Left renal cortex interstitium (tissue), 4 donors: ENCODE results near the gene ZNF512. TPM values are rescaled to one million over a fixed set of nuclear protein-coding genes. Genes with fewer than 3 reads are reported as not detected.
"Not testable (repeated sequence)": the region's sequence is repeated elsewhere in the genome, so short reads cannot be mapped to it uniquely, and the experiment has no call there.

Experiments
- DNase-seq, 4 donors: peaks; one replicate each; pipeline ENCODE4 v3.0.0-alpha.2; 2013; ENCODE audit warnings: low read depth in 4 of 4, low spot score in 2 of 4, missing footprints in 1 of 4
- polyA plus RNA-seq, 4 donors: library from polyadenylated mRNA; unstranded; fragments of 120-200 nt; gene quantifications; one replicate each; pipeline ENCODE4 v1.2.1, GENCODE V29; 2013; ENCODE audit not compliant: insufficient read length in 4 of 4

The ZNF512 gene
- polyA plus RNA-seq, 4 donors = 66.1 to 84.9 (median 75.4) TPM

DNA sequence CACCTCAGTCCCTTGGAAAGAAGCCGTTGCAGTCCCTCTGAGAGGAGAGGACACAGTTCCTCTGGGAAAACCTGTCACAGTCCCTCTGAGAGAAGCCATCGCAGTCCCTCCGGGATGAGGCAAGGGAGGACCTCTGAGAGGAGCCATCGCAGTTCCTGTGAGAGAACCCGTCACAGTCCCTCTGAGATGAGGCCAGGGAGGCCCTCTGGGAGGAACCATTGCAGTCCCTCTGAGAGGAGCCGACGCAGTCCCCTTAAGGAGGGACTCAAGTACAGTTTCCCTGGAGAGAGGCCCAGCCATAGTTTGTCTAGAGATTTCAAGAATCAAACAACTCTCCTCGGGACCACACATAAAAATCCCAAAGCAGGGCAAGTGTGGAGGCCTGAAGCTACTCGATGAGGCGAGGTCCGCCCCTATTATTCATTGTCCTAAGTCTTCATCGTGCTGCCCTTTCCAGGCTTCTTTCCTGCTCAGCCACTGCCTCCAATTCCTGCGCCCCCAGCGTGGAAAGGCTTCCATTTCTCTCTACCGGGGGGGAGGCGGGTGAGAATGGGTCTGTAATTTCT is 630 bp upstream of the ZNF512 start:
- DNase-seq = no peak

DNA sequence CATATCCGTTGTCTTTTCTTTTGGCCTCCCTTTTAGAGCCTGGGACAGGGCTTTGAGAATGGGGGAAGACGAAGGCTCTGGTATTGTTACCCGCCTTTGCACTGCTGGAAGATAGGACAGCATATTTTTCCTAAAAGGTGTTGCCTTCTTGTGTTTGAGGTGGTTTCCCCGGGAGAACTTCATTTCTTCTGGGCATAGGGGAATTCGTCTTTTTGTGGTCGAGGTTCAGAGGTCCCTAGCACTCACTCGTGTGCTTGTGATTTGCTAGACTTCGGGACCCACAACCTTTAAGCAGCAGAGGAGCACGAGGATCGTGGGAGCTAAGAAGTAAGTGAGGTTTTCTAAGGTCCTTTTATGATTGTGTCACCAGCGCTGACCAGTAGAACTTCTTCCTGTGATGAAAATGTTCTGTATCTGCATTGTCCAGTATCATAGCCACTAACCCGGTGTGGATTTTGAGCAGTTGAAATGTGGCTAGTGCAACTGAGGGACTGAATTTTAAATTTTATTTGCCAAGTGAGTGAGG is 611 bp downstream of the ZNF512 start:
- peak in 1 of 4 donors; percentile 21 for DNase-seq

DNA sequence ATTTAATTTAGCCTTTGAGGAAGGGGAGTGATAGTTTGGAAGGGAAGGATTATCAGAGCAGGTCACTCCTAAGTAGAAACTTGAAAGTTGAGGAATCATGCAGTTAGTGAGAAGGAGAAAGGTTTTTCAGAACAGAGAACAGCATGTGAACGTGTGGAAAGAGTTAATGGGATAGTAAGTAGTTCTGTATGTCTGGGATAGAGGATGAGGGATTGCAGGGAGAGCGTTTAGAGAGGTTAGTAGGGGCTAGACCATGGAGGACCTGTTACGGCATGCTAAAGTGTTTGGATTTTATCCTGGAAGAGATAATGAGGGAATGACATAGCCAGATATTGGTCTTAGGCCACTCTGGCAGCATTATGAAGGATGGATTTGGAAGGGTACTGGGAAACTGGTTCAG is 1.8 kb downstream of the ZNF512 start:
- no peak for DNase-seq

DNA sequence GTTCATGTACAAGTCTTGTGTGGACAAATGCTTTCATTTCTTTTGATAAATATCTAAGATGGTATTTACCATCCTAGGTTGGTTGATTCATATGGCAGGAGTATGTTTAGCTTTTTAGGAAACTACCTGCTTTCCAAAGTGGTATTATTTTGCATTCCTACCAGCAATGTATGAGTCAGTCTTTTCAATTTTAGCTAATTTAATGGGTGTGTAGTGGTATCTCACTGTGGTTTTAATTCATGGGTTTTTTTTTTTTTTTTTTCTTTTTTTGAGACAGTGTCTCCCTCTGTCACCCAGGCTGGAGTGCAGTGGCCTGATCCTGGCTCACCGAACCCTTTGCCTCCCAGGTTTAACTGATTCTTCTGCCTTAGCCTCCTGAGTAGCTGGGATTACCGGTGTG is 4.2 kb downstream of the ZNF512 start:
- DNase-seq = no peak

DNA sequence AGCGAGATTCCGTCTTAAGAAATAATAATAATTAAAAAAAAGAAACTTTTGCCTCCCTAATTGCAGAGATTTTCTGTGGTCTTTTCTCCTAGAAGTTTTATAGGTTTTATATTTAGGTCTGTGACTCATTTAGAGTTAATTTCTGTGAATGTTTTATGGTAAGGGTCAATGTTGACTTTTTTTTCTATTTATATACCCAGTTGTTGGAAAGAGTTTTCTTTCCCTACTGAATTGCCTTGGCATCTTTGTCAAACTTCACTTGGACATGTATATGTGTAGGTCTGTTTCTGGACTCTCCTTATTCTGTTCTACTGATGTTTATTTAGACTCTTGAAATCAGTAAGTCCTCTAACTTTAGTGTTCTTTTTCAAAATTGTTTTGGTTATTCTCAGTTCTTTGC is 5.5 kb downstream of the ZNF512 start:
- no peak for DNase-seq

DNA sequence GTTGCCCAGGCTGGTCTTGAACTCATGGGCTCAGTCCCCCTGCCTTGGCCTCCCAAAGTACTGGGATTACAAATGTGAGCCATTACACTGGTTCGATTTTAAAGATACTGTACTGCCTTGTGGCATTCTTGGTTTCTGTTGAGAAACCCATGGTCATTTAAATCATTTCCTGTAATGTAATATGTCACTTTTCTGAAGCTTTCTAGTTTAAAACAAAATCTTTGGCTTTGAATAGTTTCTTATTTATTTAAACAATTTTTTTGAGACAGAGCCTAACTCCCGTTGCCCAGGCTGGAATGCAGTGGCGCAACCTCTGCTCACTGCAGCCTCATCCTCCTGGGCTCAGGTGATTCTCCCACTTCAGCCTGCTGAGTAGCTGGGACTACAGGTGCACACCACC is 8.9 kb downstream of the ZNF512 start:
- DNase-seq = no peak

DNA sequence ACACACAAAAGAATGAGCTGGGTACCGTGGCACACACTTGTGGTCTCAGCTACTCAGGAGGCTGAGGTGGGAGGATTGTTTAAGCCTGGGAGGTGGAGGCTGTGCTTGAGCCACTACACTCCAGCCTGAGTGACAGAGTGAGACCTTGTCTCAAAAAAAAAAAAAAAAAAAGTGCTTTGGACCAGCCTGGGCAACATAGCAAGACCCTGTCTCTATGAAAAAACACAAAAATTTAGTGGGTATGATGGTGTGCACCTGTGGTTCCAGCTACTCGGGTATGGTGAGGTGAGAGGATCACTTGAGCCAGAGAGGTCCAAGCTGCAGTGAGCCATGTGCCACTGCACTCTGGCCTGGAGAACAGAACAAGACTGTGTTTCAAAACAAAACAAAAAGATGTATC is 10.4 kb downstream of the ZNF512 start:
- DNase-seq = no peak

DNA sequence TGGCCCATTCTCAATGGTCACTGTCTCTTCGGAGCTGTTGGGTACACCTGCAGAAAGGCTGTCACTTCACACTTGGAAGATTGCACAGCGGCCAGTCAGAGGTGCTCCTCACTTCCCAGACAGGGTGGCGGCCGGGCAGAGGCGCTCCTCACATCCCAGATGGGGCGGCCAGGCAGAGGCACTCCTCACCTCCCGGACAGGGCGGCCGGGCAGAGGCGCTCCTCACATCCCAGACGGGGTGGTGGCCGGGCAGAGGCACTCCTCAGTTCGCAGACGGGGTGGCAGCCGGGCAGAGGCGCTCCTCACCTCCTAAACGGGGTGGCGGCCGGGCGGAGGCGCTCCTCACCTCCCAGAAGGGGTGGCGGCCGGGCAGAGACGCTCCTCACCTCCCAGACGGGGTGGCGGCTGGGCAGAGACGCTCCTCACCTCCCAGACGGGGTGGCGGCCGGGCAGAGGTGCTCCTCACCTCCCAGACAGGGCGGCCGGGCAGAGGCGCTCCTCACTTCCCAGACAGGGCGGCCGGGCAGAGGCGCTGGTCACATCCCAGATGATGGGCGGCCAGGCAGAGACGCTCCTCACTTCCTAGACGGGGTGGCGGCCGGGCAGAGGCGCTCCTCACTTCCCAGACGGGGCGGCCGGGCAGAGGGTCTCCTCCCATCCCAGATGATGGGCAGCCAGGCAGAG is 11.3 kb downstream of the ZNF512 start:
- DNase-seq = not testable (repeated sequence)

DNA sequence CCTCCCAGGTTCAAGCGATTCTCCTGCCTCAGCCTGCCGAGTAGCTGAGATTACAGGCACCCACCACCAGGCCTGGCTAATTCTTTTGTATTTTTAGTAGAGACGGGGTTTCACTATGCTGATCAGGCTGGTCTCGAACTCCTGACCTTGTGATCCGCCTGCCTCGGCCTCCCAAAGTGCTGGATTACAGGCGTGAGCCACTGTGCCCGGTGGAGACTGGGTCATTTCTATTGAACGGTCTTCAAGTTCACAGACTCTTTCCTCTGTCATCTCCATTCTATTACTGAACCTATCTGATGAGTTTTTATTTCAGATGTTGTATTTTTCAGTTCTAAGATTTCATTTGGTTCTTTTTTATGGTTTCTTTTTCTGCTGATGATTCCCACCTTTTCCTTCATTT is 12.6 kb downstream of the ZNF512 start:
- DNase-seq = not testable (repeated sequence)

DNA sequence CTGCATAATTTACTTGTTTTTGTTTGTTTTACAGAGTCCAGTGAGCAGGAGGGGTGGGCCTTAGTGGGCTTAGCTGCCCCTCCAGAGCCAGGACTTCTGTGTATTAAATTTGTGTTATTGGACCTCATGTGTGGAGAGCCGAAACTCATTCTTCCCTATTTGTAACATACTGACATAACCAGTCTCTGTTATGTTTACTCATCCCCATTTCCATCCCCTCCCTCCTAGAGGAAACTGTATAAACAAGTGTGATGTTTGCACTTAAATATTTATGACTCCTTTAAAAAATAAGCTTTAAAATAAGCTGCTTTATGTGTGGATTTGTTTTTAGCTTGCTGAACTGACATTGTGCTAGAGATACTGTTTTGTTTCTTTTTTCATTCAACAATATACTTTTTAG is 13.8 kb downstream of the ZNF512 start:
- no peak for DNase-seq

DNA sequence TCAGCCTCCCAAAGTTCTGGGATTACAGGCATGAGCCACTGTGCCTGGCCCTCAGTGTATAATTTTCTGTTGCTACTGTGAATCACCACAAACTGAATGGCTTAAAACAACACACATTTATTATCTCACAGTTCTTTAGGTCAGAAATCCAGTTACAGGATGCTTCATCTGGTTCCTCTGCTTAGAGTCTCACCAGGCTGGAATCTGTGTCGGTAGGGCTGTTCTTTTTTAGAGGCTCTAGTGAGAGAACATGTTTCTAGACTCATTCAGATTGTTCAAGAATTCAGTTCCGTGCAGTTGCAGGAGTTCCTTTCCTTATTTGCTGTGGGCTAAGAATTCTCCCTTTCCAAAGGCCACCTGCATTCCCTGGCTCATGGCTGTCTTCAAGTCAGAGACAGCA is 23.8 kb downstream of the ZNF512 start:
- DNase-seq = no peak

DNA sequence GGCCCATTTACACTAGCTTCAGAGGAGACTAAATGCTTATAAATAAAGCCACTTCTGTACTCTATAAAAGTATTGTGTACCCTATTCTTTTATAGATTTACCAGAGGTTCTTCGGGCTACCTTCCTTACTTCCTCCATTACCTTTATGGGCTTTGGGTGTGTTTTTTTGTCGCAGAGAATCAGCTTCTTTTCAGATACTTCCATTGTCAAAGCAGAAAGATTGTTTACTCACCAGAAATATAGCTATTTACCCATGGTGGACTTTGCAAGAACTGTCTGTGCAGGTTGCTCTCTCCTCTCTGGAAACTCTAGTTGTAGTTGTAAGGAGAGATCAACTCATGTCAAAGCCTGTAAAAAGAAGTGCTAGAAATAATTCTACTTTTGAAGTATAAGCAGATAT is 31.1 kb downstream of the ZNF512 start:
- no peak for DNase-seq

DNA sequence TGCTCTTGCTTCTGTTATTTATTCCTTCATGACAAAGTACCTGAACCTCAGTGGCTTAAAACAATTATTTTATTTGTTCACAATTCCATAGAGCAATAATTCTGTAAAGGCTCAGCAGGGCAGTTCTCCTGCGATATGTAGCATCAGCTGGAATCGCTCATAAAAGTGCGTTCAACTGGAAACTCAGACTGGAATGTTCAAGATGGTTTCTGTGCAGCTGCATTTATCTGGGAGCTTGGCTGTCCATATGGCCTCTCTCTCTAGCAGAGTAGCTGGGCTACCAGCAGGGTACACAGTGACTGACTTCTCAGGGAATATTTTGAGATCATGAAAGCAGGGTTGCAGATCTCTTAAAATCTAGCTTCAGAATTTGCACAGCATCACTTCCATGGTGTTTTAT is 32.5 kb downstream of the ZNF512 start:
- DNase-seq = no peak

DNA sequence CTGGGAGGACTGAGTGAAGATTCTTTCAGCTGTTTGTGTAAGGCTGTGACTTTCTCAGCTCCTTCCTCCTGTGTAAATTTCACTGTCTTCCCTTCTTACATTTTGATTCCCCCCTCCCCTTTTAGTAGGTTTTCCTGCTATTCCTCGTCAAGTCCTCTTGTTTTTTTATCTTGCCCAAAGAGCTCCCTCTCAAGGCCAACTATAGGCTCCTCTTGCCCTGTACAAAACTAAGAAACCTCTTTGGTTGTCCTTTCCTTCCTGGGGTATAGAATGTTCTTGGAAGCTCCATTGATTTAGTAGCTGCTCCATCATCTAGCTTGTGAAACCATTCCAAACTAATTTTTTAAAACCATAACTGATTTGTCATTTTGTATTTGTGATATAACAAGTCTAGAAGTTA is 38.7 kb downstream of the ZNF512 start:
- DNase-seq = no peak

DNA sequence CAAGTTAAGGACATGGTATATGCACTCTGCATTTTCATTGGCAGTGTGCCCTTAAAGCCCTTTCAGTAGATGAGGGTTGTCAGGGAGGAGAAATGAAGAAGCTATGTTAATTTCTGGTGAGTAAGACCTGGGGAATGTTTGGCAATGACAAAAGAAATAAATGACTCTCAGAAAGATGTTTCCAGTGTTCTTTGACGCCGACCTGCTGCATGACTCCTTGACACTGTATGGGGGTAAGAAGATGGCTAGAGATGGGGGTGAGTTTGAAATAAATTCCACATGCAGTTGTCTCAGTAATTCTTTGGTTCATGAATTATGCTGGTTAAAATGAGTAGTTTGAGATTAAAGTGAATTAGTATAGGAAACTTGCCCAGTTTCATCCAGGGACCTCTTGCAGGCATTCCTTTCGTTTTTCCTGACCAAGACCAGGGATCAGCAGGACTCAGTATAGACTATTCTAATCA is 40.1 kb downstream of the ZNF512 start:
- DNase-seq = no peak

DNA sequence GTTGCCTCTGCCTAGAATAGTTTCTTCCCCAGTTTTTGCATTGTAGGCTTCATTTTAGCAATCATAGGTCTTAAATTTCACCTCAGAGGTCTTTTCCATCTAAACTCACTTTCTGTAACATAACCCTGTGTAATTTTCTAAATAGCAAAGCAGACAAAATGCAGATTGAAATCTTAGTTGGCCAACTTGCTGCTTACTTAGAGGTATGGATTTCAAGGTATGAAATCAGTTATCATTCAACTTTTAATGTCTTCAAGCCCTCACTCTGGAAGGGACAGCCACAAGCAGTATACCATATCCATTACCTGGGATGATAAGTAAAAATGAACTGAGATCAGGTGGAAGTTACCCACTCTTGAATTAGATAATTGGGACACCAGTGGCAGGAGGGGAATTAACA is 42.1 kb downstream of the ZNF512 start:
- DNase-seq = no peak

DNA sequence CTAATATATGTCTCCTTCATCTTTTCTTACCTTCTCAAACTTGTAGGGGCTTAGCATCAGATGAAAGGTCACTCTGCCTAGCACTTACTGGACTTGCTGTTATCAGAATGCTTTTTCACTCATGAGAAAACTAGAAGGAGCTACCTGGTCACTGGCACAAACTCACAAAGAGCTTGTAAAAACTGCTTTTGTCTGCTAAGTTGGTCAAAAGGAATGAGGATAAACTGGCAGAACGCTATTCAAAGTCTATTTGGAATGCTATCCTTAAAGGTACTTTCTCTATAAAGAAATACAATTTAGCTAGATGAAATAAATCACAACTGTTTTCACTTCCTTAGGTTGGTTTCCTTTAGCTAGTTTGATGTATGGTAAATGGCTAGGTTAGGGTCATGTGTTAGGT is 43.5 kb downstream of the ZNF512 start:
- DNase-seq = not testable (repeated sequence)

DNA sequence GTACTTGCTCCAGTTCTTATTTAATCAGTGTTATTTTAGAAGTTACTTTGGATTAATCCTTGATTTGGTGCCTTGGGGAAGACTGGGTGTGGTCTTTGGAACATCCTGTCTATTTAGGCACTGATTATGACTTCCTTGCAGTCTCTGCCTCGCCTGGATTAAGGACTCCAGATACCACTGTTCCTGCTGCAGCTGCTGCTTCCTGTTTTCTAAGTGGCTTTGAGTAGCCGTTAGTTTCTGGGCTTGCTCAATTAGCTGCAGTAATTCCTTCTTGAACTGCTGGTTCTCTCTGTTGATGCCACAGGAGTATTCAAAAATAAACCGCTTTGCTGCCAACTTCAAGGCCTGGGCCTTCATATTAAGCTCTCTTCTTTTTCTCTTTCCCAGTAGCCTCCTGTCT is 44.1 kb downstream of the ZNF512 start:
- not testable (repeated sequence) for DNase-seq

DNA sequence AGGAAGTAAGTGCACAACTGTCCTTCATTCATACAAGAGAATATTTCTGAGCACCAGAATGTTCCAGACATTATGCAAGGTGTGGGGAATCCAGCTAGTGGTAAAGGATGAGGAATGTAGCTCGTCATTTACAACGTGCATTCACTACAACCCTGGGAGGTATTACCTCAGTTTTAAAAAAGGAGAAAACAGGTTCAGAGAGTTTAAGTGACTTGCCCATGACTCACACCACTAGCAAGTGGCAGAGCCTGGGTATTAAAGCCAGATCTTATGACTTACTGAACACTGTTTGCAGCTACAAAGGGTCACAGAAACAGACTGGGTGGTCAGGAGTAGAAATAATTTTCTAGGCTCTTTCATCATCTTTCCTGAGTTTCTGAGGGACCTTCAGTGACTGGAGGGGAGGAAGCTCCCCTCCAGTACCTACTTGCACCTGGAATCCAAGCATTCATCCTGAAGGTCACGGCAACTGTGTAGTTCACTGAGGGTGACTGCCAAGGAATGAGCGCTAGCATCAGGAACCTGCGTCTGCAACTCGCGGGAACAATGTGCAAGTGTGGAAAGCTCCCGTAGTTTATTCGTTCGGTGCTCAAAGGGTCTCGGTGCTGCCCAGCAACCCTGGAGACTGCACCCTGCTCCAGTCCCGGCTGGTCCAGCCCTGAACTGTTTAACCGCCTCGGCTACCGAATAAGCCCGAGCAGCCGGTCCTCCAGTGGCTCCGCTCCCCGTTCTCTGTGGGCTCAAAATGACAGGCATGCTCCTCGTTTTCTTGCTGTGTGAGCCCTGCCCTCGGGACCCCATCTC is 45.3 kb downstream of the ZNF512 start:
- peak in 1 of 4 donors; percentile 13 for DNase-seq

DNA sequence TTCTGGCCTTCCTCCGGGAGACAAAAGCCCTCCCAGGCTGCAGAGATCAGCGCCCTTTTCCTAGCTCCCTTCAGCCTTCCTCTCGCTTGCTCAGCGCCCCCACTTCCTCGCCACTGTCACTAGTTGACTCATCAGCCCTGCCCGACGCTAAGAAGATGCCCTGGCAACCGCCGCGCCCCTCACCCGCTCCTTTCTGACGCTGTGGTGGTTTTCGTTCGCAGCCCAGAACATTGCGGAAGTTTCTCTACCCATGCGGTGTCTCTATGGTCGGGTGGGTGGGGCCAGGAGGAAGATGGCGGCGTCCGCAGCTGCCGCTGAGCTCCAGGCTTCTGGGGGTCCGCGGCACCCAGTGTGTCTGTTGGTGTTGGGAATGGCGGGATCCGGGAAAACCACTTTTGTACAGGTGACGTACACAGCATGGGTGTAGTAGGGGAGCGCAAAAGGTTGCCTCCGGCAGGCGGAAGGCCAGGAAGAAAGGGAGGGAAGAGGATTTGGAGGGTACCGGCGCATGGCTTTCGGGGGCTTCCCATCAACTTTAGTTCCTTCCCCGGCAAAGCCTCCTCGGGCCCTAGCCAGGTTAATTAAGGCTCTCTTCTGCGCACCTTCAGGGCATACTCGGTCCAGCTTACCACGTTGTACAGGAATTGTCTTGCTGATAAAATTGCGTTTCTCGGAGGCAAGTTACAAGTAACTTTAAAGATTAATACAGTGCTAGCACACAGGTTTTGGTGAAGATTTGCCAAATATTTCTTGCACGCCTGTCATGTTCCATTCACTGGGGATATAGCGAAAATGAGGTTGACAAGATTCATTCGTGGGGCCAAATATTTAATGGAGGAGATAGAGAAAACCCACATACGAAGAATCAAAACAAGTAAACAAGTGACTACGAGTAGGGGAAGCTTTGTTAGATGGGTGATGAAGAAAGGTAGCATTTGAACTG is 46.2 kb downstream of the ZNF512 start, which contains the start of the genes CCDC121 and GPN1:
Gene CCDC121 (minus strand): TSS at position 246 of the 943 bp plus-strand sequence. CDS start 1,213 bp downstream, outside the sequence.
Gene GPN1 (plus strand): TSS at position 284 of the 943 bp plus-strand sequence. CDS start 9 bp downstream, at position 293.
- peak; percentile 55 to 78 (median 59) for DNase-seq
